Tibial artery (tissue), 4 donors: Measurements from ENCODE around the gene CCDC137.

Experiments used
- DNase-seq, 2 donors: peaks; one replicate each; pipeline ENCODE4 v3.0.0-alpha.2; 2019
- H3K27ac ChIP-seq, 2 donors: fragments of 200-600 bp; sonication (generic) in 1 of 2; 1 replicate in 1 of 2; 2 replicates in 1 of 2; pipeline ENCODE4 v1.5.1; 2018 to 2019; ENCODE audit warnings: mild to moderate bottlenecking in 1 of 2
- H3K27me3 ChIP-seq, 2 donors: fragments of 200-600 bp; sonication (generic) in 1 of 2; one replicate each; pipeline versions ENCODE4 v1.5.1 to v1.6.0; 2016 to 2019
- H3K36me3 ChIP-seq, 3 donors: fragments of 200-600 bp; sonication (generic) in 2 of 3; one replicate each; pipeline ENCODE4 v1.5.1; 2016 to 2019; ENCODE audit warnings: mild to moderate bottlenecking in 2 of 3
- H3K4me1 ChIP-seq, 4 donors: fragments of 200-600 bp; sonication (generic) in 2 of 4; 1 replicate in 3 of 4; 2 replicates in 1 of 4; pipeline ENCODE4 v1.5.1; 2016 to 2019
- H3K4me3 ChIP-seq, 2 donors: fragments of 200-600 bp; sonication (generic) in 1 of 2; 1 replicate in 1 of 2; 2 replicates in 1 of 2; pipeline ENCODE4 v1.5.1; 2018 to 2019; ENCODE audit warnings: mild to moderate bottlenecking in 2 of 2
- H3K9me3 ChIP-seq, 3 donors: fragments of 200-600 bp; sonication (generic) in 1 of 3; one replicate each; pipeline ENCODE4 v1.5.1; 2016 to 2019
- intact Hi-C: fragments of 100-400 bp; cut with DNase I; formaldehyde crosslinking; loops from one replicate; pipeline ENCODE4 v1.15.0; 2023; ENCODE audit warnings: low total_unique reads
- TF ChIP-seq, protein P1 (sequence below), 2 experiments: fragments of 200-600 bp in 1 of 2; fragments of 450-650 bp in 1 of 2; IDR thresholded peaks; one replicate each; pipeline ENCODE4 v1.5.1; 2017 to 2019; ENCODE audit warnings: antibody characterized with exemption in 2 of 2, mild to moderate bottlenecking in 1 of 2, moderate library complexity in 1 of 2

CCDC137 gene

DNA sequence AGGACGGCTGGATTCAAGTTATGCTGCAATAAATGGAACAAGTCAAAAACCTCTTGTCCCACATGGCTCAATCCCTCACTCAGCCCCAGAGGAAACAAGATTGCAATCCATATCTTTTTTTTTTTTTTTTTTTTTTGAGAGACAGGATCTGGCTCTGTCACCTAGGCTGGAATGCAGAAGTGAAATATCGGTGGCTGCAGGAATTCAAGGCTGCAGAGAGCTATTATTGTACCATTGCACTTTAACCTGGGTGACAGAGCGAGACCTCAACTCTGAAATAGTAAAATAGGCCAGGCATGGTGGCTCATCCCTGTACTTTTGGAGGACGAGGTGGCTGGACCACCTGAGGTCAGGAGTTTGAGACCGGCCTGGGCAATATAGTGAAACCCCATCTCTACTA, 7.5 kb upstream of the CCDC137 start:
- H3K27ac ChIP-seq: no peak overlapping the region
- intact Hi-C loops: no loop called here

DNA sequence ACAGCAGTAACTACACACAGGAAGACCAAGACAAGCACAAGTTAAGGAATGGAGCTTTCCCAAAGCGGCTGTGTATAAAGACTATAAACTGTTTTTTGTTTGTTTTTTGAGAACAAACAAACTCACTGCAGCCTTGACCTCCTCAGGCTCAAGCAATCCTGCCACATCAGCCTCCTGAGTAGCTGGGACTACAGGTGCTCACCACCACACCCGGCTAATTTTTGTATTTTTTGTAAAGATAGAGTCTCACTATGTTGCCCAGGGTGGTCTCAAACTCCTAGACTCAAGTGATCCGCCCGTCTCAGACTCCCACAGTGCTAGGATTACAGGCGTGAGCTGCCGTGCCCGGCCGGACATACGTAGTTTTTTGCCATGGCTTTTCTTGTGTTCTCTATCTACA, 6.1 kb upstream of the CCDC137 start:
- no peak overlapping the region for H3K27ac ChIP-seq
- DNase-seq: no peak
- peaks cover 0 to 7% (median 0%) of the 10 kb centered on the region in 3 donors for H3K36me3 ChIP-seq
- intact Hi-C loops: no loop called here
- H3K9me3 ChIP-seq: no peaks in the 10 kb centered on the region
- H3K27me3 ChIP-seq: peaks cover 0 to 10% of the 10 kb centered on the region in 2 donors
- TF ChIP-seq, protein P1, sequence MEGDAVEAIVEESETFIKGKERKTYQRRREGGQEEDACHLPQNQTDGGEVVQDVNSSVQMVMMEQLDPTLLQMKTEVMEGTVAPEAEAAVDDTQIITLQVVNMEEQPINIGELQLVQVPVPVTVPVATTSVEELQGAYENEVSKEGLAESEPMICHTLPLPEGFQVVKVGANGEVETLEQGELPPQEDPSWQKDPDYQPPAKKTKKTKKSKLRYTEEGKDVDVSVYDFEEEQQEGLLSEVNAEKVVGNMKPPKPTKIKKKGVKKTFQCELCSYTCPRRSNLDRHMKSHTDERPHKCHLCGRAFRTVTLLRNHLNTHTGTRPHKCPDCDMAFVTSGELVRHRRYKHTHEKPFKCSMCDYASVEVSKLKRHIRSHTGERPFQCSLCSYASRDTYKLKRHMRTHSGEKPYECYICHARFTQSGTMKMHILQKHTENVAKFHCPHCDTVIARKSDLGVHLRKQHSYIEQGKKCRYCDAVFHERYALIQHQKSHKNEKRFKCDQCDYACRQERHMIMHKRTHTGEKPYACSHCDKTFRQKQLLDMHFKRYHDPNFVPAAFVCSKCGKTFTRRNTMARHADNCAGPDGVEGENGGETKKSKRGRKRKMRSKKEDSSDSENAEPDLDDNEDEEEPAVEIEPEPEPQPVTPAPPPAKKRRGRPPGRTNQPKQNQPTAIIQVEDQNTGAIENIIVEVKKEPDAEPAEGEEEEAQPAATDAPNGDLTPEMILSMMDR (IDR thresholded peaks at IDR 0.05): no peak
- H3K4me1 ChIP-seq: peaks cover 0 to 6% (median 5%) of the 10 kb centered on the region in 4 donors
- no peak overlapping the region for H3K4me3 ChIP-seq

More for the DNA sequence above, 7.5 kb upstream of the CCDC137 start:
- Histone ChIP-seq H3K4me1 (no peaks in the 10 kb centered on the region), H3K27me3 (peaks cover 0 to 20% of the 10 kb centered on the region in 2 donors), H3K4me3 (no peak overlapping the region), H3K9me3 (no peaks in the 10 kb centered on the region), H3K36me3 (no peaks in the 10 kb centered on the region)
- TF ChIP-seq, protein P1 (IDR thresholded peaks at IDR 0.05): no peak
- DNase-seq: no peak

DNA sequence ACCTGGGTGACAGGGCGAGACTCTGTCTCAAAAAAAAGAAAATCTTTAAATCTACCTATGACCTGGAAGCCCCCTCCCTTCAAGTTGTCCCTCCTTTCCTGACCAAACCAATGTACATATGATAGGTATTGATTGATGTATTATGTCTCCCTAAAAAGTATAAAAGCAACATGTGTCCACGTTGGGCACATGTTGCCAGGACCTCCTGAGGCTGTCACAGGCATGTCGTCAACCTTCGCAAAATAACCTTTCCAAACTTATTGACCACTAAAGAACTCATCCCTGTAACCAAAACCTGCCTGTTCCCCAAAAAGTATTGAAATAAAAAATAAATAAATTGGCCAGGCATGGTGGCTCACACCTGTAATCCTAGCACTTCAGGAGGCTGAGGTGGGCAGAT, 4.5 kb upstream of the CCDC137 start:
- no peak for DNase-seq
- Histone ChIP-seq H3K27ac (no peak overlapping the region), H3K27me3 (no peaks in the 10 kb centered on the region), H3K9me3 (no peaks in the 10 kb centered on the region), H3K4me1 (peaks cover 0 to 16% (median 11%) of the 10 kb centered on the region in 4 donors), H3K4me3 (no peak overlapping the region), H3K36me3 (peaks cover 0 to 7% (median 0%) of the 10 kb centered on the region in 3 donors)
- TF ChIP-seq, protein P1 (IDR thresholded peaks at IDR 0.05): no peak
- intact Hi-C loops: no loop called here

DNA sequence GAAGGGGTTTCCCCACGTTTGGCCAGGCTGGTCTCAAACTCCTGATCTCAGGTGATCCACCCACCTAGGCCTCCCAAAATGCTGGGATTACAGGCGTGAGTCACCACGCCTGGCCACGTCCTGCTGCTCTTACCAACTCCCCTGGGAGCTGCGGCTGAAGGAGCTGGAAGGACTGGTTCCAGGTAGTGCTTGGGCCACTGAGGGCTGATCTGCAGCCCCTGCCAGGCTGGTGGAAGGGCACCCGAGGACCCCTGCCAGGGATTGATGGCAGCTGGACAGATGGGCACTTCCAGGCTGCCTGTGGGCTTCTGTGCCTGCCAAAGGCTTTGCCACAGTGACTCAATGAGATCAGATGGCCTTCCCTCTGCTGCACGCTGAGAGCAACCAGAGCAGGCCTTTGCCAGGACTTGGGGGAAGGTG, 2.5 kb upstream of the CCDC137 start:
- no peak for DNase-seq
- H3K36me3 ChIP-seq: peaks cover 0 to 7% (median 0%) of the 10 kb centered on the region in 3 donors
- TF ChIP-seq, protein P1 (IDR thresholded peaks at IDR 0.05): no peak
- peaks cover 0 to 30% (median 23%) of the 10 kb centered on the region in 4 donors for H3K4me1 ChIP-seq
- intact Hi-C loops: no loop called here
- no peaks in the 10 kb centered on the region for H3K27me3 ChIP-seq
- no peak overlapping the region for H3K27ac ChIP-seq
- no peaks in the 10 kb centered on the region for H3K9me3 ChIP-seq
- no peak overlapping the region for H3K4me3 ChIP-seq

DNA sequence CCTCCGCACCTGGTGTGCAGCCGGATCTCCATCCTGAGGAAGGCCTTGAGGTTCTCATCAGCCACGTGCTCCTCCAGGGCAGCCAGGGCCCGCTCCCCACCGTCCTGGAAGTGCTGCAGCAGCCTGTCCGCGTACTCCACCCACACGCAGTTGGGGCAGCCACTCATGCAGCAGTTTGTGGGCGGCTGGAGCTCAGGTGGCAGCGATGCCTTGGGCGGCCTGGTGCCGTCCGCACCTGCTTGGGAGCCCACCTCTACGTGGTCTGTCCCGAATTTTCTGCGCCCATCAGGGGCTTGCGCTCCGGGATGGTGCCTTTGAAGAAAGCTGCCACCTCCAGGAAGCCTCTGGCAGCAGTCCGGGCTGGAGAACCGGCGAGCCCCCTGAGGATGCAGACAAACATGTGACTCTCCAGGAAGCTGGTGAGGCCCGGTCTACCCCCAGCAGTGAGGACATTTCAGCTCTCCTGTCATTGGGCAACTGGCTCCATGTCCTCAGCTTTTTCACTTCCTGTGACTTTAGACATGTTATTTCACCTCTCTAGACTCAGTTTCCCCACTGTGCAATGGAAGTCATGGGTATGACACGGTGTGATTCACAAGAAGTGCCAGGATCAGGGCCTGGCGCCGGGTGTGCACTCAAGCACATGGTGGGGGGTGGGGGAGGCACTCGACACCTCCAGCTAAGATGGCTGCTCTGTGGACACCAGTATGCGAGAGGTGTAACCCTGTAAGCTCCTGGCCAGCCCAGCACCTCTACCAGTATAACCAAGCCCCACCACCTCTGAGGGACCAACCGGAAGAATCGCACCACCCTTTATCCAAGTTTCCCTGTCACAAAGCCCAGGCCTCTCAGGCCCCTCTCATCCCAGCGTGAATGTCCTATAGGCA, 1.1 kb upstream of the CCDC137 start:
- H3K36me3 ChIP-seq: peaks cover 11 to 21% (median 13%) of the 10 kb centered on the region in 3 donors
- H3K27ac ChIP-seq: peak overlapping the region; percentile 86 to 92
- DNase-seq: no peak
- H3K4me3 ChIP-seq: peak overlapping the region; percentile 87 to 95
- no peaks in the 10 kb centered on the region for H3K27me3 ChIP-seq
- H3K9me3 ChIP-seq: no peaks in the 10 kb centered on the region
- H3K4me1 ChIP-seq: peaks cover 0 to 30% (median 23%) of the 10 kb centered on the region in 4 donors
- TF ChIP-seq, protein P1 (IDR thresholded peaks at IDR 0.05): no peak
- intact Hi-C loops: loop anchor here (2.0 kb wide), 1 partner anchor 29 kb away; the partner anchor contains the start of genes NPLOC4 and TSPAN10
